ENCODE results near the gene MIEF2. TPM values are rescaled to one million over a fixed set of nuclear protein-coding genes. Genes with fewer than 3 reads are reported as not detected.

Gene MIEF2
- total and polyA plus RNA-seq, 2 donors (not counting 1 experiment from before 2014, with no cell fraction given) = 13.3 to 18.7 TPM

- CTCF ChIA-PET = interaction anchor here (1.0 kb wide), 1 partner anchor 13 kb away, joined by 3 read pairs; no protein-coding TSS in a partner anchor
- POLR2A ChIA-PET = no interaction called here
- peaks cover 10% of the 10 kb centered on the region for H3K4me1 Mint-ChIP-seq
Observed at GRCh38 chr17:18229254-18229653, 31.2 kb upstream of the MIEF2 start.

GRCh38 chr17:18229771-18230170 lies 30.7 kb upstream of the MIEF2 start:
- 96% methylated on average over 7 of the region's 7 CpGs for WGBS (ENCODE audit: insufficient coverage)
- Histone ChIP-seq H2AFZ (ENCODE audit: insufficient read depth, low read depth, low read length, poor library complexity, severe bottlenecking) (no peak overlapping the region), H4K20me1 (ENCODE audit: control insufficient read depth, insufficient read depth, low read length, poor library complexity, severe bottlenecking) (no peaks in the 10 kb centered on the region), H3K4me3 (ENCODE audit: control extremely low read depth in 1 of 5, extremely low read depth in 1 of 5, insufficient read depth in 1 of 5, low read depth in 2 of 5, low read length in 4 of 5) (no peak overlapping the region), H3K9me3 (ENCODE audit: control extremely low read depth in 1 of 3, control insufficient read depth in 2 of 3, insufficient read depth in 1 of 3, low read length in 2 of 3) (no peaks in the 10 kb centered on the region), H3K4me1 (ENCODE audit: control insufficient read depth in 2 of 2, insufficient read depth in 2 of 2, low read length in 2 of 2) (peaks cover 10 to 14% of the 10 kb centered on the region in 2 donors), H3K9ac (ENCODE audit: low read length) (no peak overlapping the region), H3K27me3 (replicated peaks in 1 of 4; ENCODE audit: control extremely low read depth in 1 of 4, control insufficient read depth in 3 of 4, insufficient read depth in 4 of 4, low read length in 3 of 4) (no peaks in the 10 kb centered on the region), H3K79me2 (ENCODE audit: control insufficient read depth, insufficient read depth, low read length) (peaks cover 13% of the 10 kb centered on the region), H3K27ac (ENCODE audit: low read length in 2 of 2) (no peak overlapping the region), H3K4me2 (replicated peaks; ENCODE audit: low read depth, low read length, poor library complexity, severe bottlenecking) (no peak overlapping the region), H3K36me3 (replicated peaks in 1 of 2; ENCODE audit: control extremely low read depth in 1 of 2, control insufficient read depth in 1 of 2, extremely low read depth in 1 of 2, insufficient read depth in 2 of 2, low read length in 1 of 2) (peaks cover 0 to 5% of the 10 kb centered on the region in 2 experiments)
- H3K9me3 Mint-ChIP-seq (ENCODE audit: insufficient read depth) = no peaks in the 10 kb centered on the region
- H3K27ac Mint-ChIP-seq = no peak overlapping the region
- no peak overlapping the region for H3K4me3 Mint-ChIP-seq
- intact Hi-C loops (cut with micrococcal nuclease) = no loop called here
- POLR2A ChIA-PET = no interaction called here
- DNase-seq (no peak), ATAC-seq (ENCODE audit: low read depth) (no peak)
- CTCF ChIA-PET = no interaction called here
- no peaks in the 10 kb centered on the region for H3K27me3 Mint-ChIP-seq
- H3K4me1 Mint-ChIP-seq = peaks cover 10% of the 10 kb centered on the region
- TF ChIP-seq CTCF (IDR thresholded peaks at IDR 0.05) (no peak), EZH2 (IDR thresholded peaks at IDR 0.05; ENCODE audit: borderline replicate concordance, insufficient read depth, low read depth, low read length, poor library complexity, severe bottlenecking) (no peak)

More at GRCh38 chr17:18229254-18229653, 31.2 kb upstream of the MIEF2 start:
- Histone ChIP-seq H3K4me1 (ENCODE audit: control insufficient read depth in 2 of 2, insufficient read depth in 2 of 2, low read length in 2 of 2) (peaks cover 10 to 16% of the 10 kb centered on the region in 2 donors), H3K36me3 (replicated peaks in 1 of 2; ENCODE audit: control extremely low read depth in 1 of 2, control insufficient read depth in 1 of 2, extremely low read depth in 1 of 2, insufficient read depth in 2 of 2, low read length in 1 of 2) (peaks cover 0 to 3% of the 10 kb centered on the region in 2 experiments), H2AFZ (ENCODE audit: insufficient read depth, low read depth, low read length, poor library complexity, severe bottlenecking) (no peak overlapping the region), H3K9me3 (ENCODE audit: control extremely low read depth in 1 of 3, control insufficient read depth in 2 of 3, insufficient read depth in 1 of 3, low read length in 2 of 3) (no peaks in the 10 kb centered on the region), H3K4me3 (ENCODE audit: control extremely low read depth in 1 of 5, extremely low read depth in 1 of 5, insufficient read depth in 1 of 5, low read depth in 2 of 5, low read length in 4 of 5) (no peak overlapping the region), H3K27me3 (replicated peaks in 1 of 4; ENCODE audit: control extremely low read depth in 1 of 4, control insufficient read depth in 3 of 4, insufficient read depth in 4 of 4, low read length in 3 of 4) (no peaks in the 10 kb centered on the region), H3K4me2 (replicated peaks; ENCODE audit: low read depth, low read length, poor library complexity, severe bottlenecking) (no peak overlapping the region), H4K20me1 (ENCODE audit: control insufficient read depth, insufficient read depth, low read length, poor library complexity, severe bottlenecking) (no peaks in the 10 kb centered on the region), H3K79me2 (ENCODE audit: control insufficient read depth, insufficient read depth, low read length) (peaks cover 13% of the 10 kb centered on the region), H3K9ac (ENCODE audit: low read length) (no peak overlapping the region), H3K27ac (ENCODE audit: low read length in 2 of 2) (no peak overlapping the region)
- WGBS (ENCODE audit: insufficient coverage) = 89% methylated on average over 3 of the region's 4 CpGs
- Mint-ChIP-seq H3K27me3 (no peaks in the 10 kb centered on the region), H3K4me3 (no peak overlapping the region), H3K9me3 (ENCODE audit: insufficient read depth) (no peaks in the 10 kb centered on the region), H3K27ac (no peak overlapping the region)
- no peak for TF ChIP-seq CTCF (IDR thresholded peaks at IDR 0.05)
- TF ChIP-seq EZH2 (IDR thresholded peaks at IDR 0.05; ENCODE audit: borderline replicate concordance, insufficient read depth, low read depth, low read length, poor library complexity, severe bottlenecking) = no peak
- intact Hi-C loops (cut with micrococcal nuclease) = no loop called here
- no peak for ATAC-seq (ENCODE audit: low read depth)
- no peak for DNase-seq

All from B cell (primary cell).